Mesenchymal stem cell (in vitro differentiated cells and primary cell): ENCODE data around the gene ESR1.

Experiments
- DNase-seq: peaks from one replicate; pipeline ENCODE4 v3.0.0-alpha.2; 2013
- H2AFZ ChIP-seq: one replicate; pipeline ENCODE4 v1.6.1; 2013; ENCODE audit warnings: low read depth, mild to moderate bottlenecking, control low read depth, inconsistent platforms, low read length, moderate library complexity
- H2AK5ac ChIP-seq: 2 replicates; pipeline ENCODE4 v1.6.1; 2013; ENCODE audit warnings: low read length, moderate library complexity, mild to moderate bottlenecking, inconsistent platforms; ENCODE audit not compliant: severe bottlenecking
- H2BK120ac ChIP-seq: one replicate; pipeline ENCODE4 v1.6.1; 2013; ENCODE audit warnings: low read depth, mild to moderate bottlenecking, inconsistent platforms, low read length, moderate library complexity
- H2BK12ac ChIP-seq, 2 experiments: one replicate each; pipeline ENCODE4 v1.6.1; 2013; ENCODE audit warnings: inconsistent platforms in 2 of 2, low read length in 2 of 2, mild to moderate bottlenecking in 2 of 2, moderate library complexity in 2 of 2, control low read depth in 1 of 2
- H2BK15ac ChIP-seq: one replicate; pipeline ENCODE4 v1.6.1; 2013; ENCODE audit warnings: mild to moderate bottlenecking, low read depth, inconsistent platforms; ENCODE audit not compliant: poor library complexity, severe bottlenecking
- H2BK5ac ChIP-seq: 2 replicates; pipeline ENCODE4 v1.6.1; 2013; ENCODE audit warnings: low read depth, mild to moderate bottlenecking, low read length, control low read depth, inconsistent platforms; ENCODE audit not compliant: poor library complexity, severe bottlenecking
- H3K14ac ChIP-seq, 2 experiments: one replicate each; pipeline ENCODE4 v1.6.1; 2013; ENCODE audit warnings: inconsistent platforms in 2 of 2, low read length in 2 of 2, control low read depth in 1 of 2, mild to moderate bottlenecking in 1 of 2, moderate library complexity in 1 of 2
- H3K18ac ChIP-seq, 2 experiments: one replicate each; pipeline ENCODE4 v1.6.1; 2013; ENCODE audit warnings: inconsistent platforms in 2 of 2, low read length in 2 of 2, control low read depth in 1 of 2, low read depth in 1 of 2, mild to moderate bottlenecking in 1 of 2
- H3K23ac ChIP-seq, 2 experiments: one replicate each; pipeline ENCODE4 v1.6.1; 2013; ENCODE audit warnings: inconsistent platforms in 2 of 2, low read length in 2 of 2, mild to moderate bottlenecking in 2 of 2, moderate library complexity in 2 of 2, control low read depth in 1 of 2
- H3K27ac ChIP-seq: 2 replicates; pipeline ENCODE4 v1.5.1; 2013; ENCODE audit warnings: mild to moderate bottlenecking, moderate library complexity, low read length, control low read depth, inconsistent platforms; ENCODE audit not compliant: poor library complexity, severe bottlenecking
- H3K27me3 ChIP-seq, 2 experiments: 2 replicates each; pipeline versions ENCODE4 v1.6.1 to v1.7.0; 2013; ENCODE audit warnings: low read length in 2 of 2, mild to moderate bottlenecking in 2 of 2, moderate library complexity in 2 of 2, control low read depth in 1 of 2, inconsistent platforms in 1 of 2; ENCODE audit not compliant: control insufficient read depth in 1 of 2, insufficient read depth in 1 of 2
- H3K36me3 ChIP-seq, 2 experiments: 2 replicates each; pipeline versions ENCODE4 v1.6.1 to v1.7.0; 2013; ENCODE audit warnings: low read length in 2 of 2, control low read depth in 1 of 2, inconsistent platforms in 1 of 2, low read depth in 1 of 2, mild to moderate bottlenecking in 1 of 2; ENCODE audit not compliant: insufficient read depth in 2 of 2, control insufficient read depth in 1 of 2
- H3K4ac ChIP-seq, 2 experiments: one replicate each; pipeline ENCODE4 v1.6.1; 2013; ENCODE audit warnings: inconsistent platforms in 2 of 2, low read length in 2 of 2, mild to moderate bottlenecking in 2 of 2, moderate library complexity in 2 of 2, control low read depth in 1 of 2, low read depth in 1 of 2
- H3K4me1 ChIP-seq: 2 replicates; pipeline ENCODE4 v1.6.1; 2013; ENCODE audit warnings: low read depth, low read length, control low read depth; ENCODE audit not compliant: control insufficient read depth, insufficient read depth
- H3K4me2 ChIP-seq: 2 replicates; pipeline ENCODE4 v1.6.1; 2013; ENCODE audit warnings: low read length, mild to moderate bottlenecking, inconsistent platforms; ENCODE audit not compliant: poor library complexity, severe bottlenecking
- H3K4me3 ChIP-seq, 2 experiments: 2 replicates each; pipeline versions ENCODE4 v1.5.1 to v1.7.0; 2013; ENCODE audit warnings: low read length in 2 of 2, mild to moderate bottlenecking in 2 of 2, control low read depth in 1 of 2, low read depth in 1 of 2; ENCODE audit not compliant: insufficient read depth in 1 of 2
- H3K79me1 ChIP-seq: replicated peaks from 2 replicates; pipeline ENCODE4 v1.6.1; 2013; ENCODE audit warnings: mild to moderate bottlenecking, control low read depth, low read length, inconsistent platforms; ENCODE audit not compliant: poor library complexity, severe bottlenecking
- H3K9ac ChIP-seq: 2 replicates; pipeline ENCODE4 v1.7.0; 2013; ENCODE audit warnings: mild to moderate bottlenecking, low read length, moderate library complexity
- H3K9me3 ChIP-seq: 2 replicates; pipeline ENCODE4 v1.7.0; 2013; ENCODE audit warnings: mild to moderate bottlenecking, low read length; ENCODE audit not compliant: control insufficient read depth
- H4K8ac ChIP-seq: one replicate; pipeline ENCODE4 v1.6.1; 2013; ENCODE audit warnings: inconsistent platforms, mild to moderate bottlenecking, low read length, moderate library complexity
- H4K91ac ChIP-seq: one replicate; pipeline ENCODE4 v1.6.1; 2013; ENCODE audit warnings: mild to moderate bottlenecking, low read length, inconsistent platforms
- WGBS: methylation state at CpG from one replicate; pipeline ENCODE4 v1.1.7; 2013; ENCODE audit warnings: mixed read lengths; 5-methylcytosine and 5-hydroxymethylcytosine counted together

ESR1 gene

DNA sequence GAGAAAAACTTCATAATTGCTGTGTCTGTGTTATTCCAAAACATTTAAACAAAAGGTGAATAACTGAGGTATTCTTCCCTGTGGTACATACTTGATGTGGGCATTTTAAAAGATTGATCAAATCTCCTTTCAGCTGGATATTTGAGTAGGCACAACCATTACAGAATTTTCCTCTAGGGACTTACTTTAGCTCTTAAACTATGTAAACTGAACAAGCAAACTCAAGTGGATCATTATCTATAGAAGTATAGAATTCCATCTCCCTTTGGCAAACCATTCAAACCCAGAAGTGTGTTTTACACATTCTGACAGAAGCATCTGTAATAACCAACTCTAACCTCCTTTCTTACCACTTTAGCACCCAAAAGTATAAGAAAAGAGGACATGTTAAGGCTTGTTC is 241.4 kb downstream of the ESR1 start:
- H4K8ac ChIP-seq: no peak overlapping the region
- H2BK5ac ChIP-seq: no peak overlapping the region
- no peak for DNase-seq
- no peak overlapping the region for H2BK120ac ChIP-seq
- H3K4me2 ChIP-seq: no peak overlapping the region
- no peak overlapping the region for H3K23ac ChIP-seq
- H4K91ac ChIP-seq: no peak overlapping the region
- no peak overlapping the region for H3K27ac ChIP-seq
- H3K79me1 ChIP-seq: no peaks in the 10 kb centered on the region
- H3K14ac ChIP-seq: no peak overlapping the region
- no peak overlapping the region for H3K9ac ChIP-seq
- H3K9me3 ChIP-seq: no peaks in the 10 kb centered on the region
- H3K4me1 ChIP-seq: no peaks in the 10 kb centered on the region
- H2AK5ac ChIP-seq: no peak overlapping the region
- no peaks in the 10 kb centered on the region for H3K36me3 ChIP-seq
- no peak overlapping the region for H2BK12ac ChIP-seq
- no peak overlapping the region for H3K4ac ChIP-seq
- H3K4me3 ChIP-seq: no peak overlapping the region
- no peak overlapping the region for H2BK15ac ChIP-seq
- peaks cover 0 to 3% of the 10 kb centered on the region in 2 experiments for H3K27me3 ChIP-seq
- no peak overlapping the region for H3K18ac ChIP-seq
- no peak overlapping the region for H2AFZ ChIP-seq

DNA sequence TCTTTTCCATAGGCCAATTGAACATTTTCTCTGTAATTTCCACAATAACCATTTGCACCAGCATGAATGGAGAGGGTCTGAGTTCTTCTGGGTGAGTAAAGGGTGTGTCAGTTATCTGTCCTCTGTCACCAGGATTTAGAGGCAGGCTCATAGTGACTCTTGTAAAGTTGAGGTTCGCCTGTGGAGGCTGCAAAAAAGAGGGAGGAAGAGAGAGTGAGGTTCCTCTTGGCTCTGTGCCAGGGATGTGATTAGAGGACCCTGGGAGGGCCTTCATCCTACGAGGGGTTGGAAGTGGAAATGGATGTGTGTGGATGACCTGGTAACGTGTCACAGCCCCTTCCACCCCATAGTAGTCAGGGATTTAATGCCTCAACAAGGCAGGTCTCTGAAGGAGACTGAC is 242.0 kb downstream of the ESR1 start:
- H2BK120ac ChIP-seq: no peak overlapping the region
- H3K27ac ChIP-seq: no peak overlapping the region
- H2BK5ac ChIP-seq: no peak overlapping the region
- H3K4me2 ChIP-seq: no peak overlapping the region
- H2AFZ ChIP-seq: no peak overlapping the region
- no peak overlapping the region for H4K91ac ChIP-seq
- no peak overlapping the region for H2BK15ac ChIP-seq
- H2BK12ac ChIP-seq: no peak overlapping the region
- H3K4ac ChIP-seq: no peak overlapping the region
- H3K9me3 ChIP-seq: no peaks in the 10 kb centered on the region
- no peak for DNase-seq
- no peak overlapping the region for H4K8ac ChIP-seq
- H3K79me1 ChIP-seq: no peaks in the 10 kb centered on the region
- H3K23ac ChIP-seq: no peak overlapping the region
- no peak overlapping the region for H3K14ac ChIP-seq
- 44% methylated on average over 2 of the region's 3 CpGs for WGBS
- no peak overlapping the region for H2AK5ac ChIP-seq
- no peak overlapping the region for H3K4me3 ChIP-seq
- no peak overlapping the region for H3K9ac ChIP-seq
- H3K36me3 ChIP-seq: no peaks in the 10 kb centered on the region
- H3K18ac ChIP-seq: no peak overlapping the region
- no peaks in the 10 kb centered on the region for H3K4me1 ChIP-seq
- peaks cover 0 to 3% of the 10 kb centered on the region in 2 experiments for H3K27me3 ChIP-seq

DNA sequence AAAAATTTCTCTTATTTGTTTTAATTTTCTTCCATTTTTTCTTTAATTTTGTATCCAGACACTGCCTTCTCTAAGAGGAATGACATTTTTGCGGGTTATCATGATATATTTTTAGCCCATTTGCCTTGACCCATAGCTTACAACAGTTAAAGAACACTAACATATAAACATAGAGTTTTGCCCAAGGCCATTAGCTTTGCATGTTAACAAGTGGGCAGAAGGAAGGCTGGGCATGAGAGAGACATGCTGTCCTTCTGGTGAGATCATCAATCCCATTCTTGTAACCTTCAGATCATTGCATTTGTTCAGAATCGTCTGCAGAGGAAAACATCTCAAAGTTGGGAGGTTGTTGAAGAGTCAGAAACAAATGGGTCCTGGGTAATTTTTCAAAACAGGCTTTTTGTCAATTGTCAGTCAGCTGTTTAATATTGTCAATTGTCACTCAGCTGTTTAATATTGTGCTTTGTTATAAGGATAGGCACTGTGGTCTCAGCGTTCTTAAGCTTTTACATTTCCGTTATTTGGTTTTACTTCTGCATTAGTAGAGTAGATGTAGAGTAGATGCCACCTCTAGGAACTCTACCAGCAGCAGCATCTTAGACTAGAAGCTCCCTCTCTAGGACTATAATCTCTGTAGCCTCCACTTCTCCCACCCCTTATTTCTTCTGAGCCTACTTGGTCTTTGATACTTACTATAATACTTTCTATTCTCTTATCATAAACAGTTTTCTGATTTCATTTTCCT is 243.1 kb downstream of the ESR1 start:
- Histone ChIP-seq H3K36me3 (no peaks in the 10 kb centered on the region), H2BK5ac (no peak overlapping the region), H3K9me3 (peaks cover 4% of the 10 kb centered on the region), H3K9ac (no peak overlapping the region), H3K4ac (no peak overlapping the region), H3K27ac (no peak overlapping the region), H2BK15ac (no peak overlapping the region), H2AK5ac (no peak overlapping the region), H3K4me2 (no peak overlapping the region), H3K18ac (no peak overlapping the region), H2AFZ (no peak overlapping the region), H4K8ac (no peak overlapping the region), H3K4me1 (no peaks in the 10 kb centered on the region), H4K91ac (no peak overlapping the region), H3K27me3 (peaks cover 0 to 3% of the 10 kb centered on the region in 2 experiments), H2BK12ac (no peak overlapping the region), H3K79me1 (no peaks in the 10 kb centered on the region), H3K14ac (no peak overlapping the region), H3K23ac (no peak overlapping the region), H3K4me3 (no peak overlapping the region), H2BK120ac (no peak overlapping the region)
- WGBS: 86% methylated on average over 1 of the region's 4 CpGs
- DNase-seq: no peak

DNA sequence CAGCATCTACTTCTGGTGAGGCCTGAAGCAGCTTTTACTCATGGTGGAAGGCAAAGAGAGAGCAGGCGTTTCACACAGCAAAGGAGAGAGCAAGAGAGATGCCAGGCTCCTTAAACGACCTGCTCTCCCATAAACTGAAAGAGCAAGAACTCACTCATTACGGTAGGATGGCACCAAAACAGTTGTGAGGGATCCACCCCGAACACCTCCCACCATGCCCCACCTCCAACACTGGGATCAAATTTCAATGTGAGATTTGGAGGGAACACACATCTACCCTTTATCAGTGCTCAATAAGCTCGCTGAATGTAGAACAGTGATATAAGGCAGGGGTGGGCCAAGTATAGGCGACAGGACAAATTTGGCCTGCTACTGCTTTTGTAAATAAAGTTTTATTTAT is 244.6 kb downstream of the ESR1 start:
- Histone ChIP-seq H3K79me1 (no peaks in the 10 kb centered on the region), H3K27ac (no peak overlapping the region), H3K4me3 (no peak overlapping the region), H2AFZ (no peak overlapping the region), H3K9me3 (peaks cover 4% of the 10 kb centered on the region), H2BK120ac (no peak overlapping the region), H3K36me3 (no peaks in the 10 kb centered on the region), H3K9ac (no peak overlapping the region), H2BK15ac (no peak overlapping the region), H2AK5ac (no peak overlapping the region), H2BK12ac (no peak overlapping the region), H3K14ac (no peak overlapping the region), H4K8ac (no peak overlapping the region), H3K4me2 (no peak overlapping the region), H3K4ac (no peak overlapping the region), H3K4me1 (no peaks in the 10 kb centered on the region), H4K91ac (no peak overlapping the region), H2BK5ac (no peak overlapping the region), H3K18ac (no peak overlapping the region), H3K27me3 (peaks cover 0 to 3% of the 10 kb centered on the region in 2 experiments), H3K23ac (no peak overlapping the region)
- 72% methylated on average over 4 of the region's 6 CpGs for WGBS
- DNase-seq: no peak
